WI38 (cell line): Measurements from ENCODE around the gene AKAP5.

Experiments used
- H3K4me3 ChIP-seq: 2 replicates; pipeline ENCODE4 v1.5.1; 2011; ENCODE audit warnings: low read depth, mild to moderate bottlenecking, control low read depth, low read length
- TF ChIP-seq, protein P1 (sequence below): IDR thresholded peaks from 2 replicates; pipeline ENCODE4 v1.5.1; 2012; ENCODE audit warnings: low read depth, mild to moderate bottlenecking, control low read depth, low read length

The AKAP5 gene, protein sequence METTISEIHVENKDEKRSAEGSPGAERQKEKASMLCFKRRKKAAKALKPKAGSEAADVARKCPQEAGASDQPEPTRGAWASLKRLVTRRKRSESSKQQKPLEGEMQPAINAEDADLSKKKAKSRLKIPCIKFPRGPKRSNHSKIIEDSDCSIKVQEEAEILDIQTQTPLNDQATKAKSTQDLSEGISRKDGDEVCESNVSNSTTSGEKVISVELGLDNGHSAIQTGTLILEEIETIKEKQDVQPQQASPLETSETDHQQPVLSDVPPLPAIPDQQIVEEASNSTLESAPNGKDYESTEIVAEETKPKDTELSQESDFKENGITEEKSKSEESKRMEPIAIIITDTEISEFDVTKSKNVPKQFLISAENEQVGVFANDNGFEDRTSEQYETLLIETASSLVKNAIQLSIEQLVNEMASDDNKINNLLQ

DNA sequence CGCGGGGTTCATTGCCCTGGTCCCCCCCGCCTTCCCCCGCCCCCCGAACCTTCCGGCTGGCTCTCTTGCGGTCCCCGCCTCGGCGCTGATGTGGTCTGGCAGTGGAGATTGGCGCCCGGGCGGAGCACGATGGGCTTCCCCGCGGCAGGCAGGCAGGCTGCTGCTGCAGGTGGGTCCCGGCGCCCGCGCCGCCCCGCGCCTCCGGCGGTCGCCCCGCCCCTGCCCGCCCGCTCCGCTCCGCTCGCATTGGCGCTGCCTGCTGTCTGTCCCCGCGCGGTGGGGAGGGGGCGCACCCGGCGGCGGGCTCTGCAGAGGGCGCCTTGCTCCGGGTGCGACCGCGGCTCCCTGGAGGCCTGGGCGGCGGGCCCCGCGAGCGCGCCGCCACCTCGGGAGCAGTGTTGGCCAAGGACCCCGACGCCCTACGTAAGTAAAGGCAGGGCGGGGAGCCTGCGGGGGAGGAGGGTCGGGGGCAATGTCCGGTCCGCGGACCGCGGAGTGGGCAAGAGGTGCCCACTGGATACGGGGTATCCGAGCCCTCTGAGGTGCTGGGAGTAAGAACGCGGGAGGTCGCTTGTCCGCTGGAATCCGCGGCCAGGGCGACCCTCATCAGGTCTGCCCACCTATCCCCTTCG, at the start of gene AKAP5:
Gene AKAP5, plus strand, starts transcription at position 309 of the 632 bp plus-strand sequence. CDS start 2,896 bp downstream, outside the sequence.
- TF ChIP-seq, protein P1, sequence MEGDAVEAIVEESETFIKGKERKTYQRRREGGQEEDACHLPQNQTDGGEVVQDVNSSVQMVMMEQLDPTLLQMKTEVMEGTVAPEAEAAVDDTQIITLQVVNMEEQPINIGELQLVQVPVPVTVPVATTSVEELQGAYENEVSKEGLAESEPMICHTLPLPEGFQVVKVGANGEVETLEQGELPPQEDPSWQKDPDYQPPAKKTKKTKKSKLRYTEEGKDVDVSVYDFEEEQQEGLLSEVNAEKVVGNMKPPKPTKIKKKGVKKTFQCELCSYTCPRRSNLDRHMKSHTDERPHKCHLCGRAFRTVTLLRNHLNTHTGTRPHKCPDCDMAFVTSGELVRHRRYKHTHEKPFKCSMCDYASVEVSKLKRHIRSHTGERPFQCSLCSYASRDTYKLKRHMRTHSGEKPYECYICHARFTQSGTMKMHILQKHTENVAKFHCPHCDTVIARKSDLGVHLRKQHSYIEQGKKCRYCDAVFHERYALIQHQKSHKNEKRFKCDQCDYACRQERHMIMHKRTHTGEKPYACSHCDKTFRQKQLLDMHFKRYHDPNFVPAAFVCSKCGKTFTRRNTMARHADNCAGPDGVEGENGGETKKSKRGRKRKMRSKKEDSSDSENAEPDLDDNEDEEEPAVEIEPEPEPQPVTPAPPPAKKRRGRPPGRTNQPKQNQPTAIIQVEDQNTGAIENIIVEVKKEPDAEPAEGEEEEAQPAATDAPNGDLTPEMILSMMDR = no peak
- peak within 1 kb of the TSS; percentile 66 for H3K4me3 ChIP-seq

DNA sequence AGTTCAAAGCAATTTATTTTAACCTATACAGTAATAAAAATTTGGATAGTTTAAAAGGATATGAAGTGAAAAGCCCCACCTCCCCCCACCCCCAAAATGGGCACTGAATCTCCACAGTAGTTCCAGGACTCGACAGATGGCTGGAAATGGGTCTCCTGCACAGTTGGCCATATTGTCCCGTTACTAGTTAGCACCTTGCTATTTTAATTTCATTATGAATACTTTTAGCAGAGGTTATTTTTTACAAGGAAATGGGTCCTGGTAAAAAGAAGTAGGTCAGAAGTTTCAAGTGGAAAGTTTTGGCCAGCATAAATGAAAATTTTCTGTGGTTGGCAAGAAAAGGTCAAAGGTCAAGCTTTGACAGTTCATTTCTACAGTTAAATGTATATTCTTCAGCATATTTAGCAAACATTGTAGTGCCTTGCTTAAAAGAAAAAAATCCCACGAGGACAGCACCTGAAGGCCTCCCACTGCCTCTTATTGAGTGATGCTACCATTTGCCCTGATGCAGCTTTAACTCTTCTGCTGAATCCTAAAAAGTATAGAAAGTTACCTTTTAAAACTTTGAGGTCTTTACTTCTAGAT, 48.9 kb upstream of the AKAP5 start:
- TF ChIP-seq, protein P1 = no peak
- H3K4me3 ChIP-seq = no peak overlapping the region

DNA sequence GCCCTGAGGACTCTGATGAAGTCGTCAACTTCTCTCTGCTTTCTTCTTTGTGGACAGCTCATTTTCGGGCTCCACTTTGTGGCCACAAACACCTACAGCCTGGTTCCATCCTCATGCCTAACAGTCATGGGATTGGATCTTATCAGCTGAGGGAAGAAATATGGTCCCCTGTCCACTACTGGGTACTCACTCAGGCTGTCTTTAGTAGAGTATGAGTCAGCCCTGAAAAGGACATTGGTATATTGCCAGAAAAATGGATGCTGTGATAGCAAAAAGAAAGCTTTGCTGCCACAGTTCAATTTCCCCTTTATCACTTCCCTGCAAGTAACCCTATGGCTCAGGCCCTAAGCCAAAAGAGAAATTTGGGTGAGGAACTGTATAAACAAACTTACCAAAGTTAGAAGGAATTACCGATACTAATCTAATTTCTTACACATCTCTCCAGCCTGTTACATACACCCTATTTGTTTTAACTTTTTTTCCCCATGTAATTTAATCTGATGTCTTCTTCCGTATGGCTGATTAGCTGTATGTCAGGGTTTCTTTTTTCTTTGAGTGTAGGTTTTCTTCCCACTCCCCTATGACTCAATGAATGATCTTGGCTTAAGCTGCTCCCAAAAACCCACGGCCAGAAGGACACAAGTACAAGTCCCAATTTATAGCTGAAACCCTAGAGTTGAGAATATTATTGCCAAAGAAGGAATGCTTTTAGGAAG, 48.1 kb upstream of the AKAP5 start:
- no peak overlapping the region for H3K4me3 ChIP-seq
- TF ChIP-seq, protein P1 = no peak

DNA sequence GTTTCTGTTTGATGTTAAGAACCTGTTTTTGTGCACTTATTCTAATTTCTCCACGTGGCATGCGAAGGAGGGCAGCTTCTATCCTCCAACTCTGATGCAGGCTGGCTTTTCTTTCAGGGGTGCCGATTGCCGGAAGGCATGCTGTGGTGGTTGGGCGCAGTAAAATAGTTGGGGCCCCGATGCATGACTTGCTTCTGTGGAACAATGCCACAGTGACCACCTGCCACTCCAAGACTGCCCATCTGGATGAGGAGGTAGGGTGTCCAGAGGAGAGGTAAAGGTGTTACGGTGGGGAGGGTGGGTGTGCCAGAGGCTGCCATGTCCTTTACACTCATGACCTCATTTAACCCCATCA, 47.6 kb upstream of the AKAP5 start:
- H3K4me3 ChIP-seq = no peak overlapping the region
- TF ChIP-seq, protein P1 = no peak

DNA sequence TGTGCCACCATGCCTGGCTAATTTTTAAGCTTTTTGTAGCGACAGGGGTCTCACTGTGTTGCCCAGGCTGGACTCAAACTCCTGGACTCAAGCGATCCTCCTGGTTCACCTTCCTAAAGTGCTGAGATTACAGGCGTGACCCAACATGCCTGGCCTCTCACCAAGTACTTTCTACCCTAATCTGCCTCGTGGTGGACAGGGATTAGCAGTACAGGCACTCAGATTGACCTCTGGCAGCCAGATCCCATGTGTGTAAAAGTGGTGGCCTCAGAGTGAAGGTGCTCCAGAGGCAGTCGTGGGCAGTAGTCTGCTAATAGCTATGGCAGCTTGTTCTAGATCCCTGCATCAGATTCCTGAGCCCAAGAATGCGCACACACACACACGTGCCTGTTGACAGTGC, 46.3 kb upstream of the AKAP5 start:
- no peak overlapping the region for H3K4me3 ChIP-seq
- TF ChIP-seq, protein P1 = no peak

DNA sequence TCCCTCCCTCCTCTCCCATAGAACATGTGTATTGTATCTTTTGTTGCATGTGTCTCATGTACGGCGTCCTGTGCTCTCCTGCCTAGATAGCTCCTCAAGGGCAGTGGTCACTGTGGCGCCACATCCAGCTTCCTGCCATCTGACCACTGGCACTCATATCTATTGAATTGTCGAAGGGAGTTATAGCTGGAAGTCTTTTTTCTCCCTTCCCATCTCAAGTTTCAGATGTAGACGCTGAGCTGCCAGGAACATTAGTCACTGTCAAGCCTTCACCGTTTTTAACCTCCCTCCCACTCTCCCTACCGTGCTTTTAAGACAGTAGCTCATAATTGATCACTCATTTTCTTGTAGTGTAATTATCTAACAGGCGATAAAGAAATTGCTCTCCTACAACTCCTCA, 44.1 kb upstream of the AKAP5 start:
- TF ChIP-seq, protein P1 = no peak
- no peak overlapping the region for H3K4me3 ChIP-seq

DNA sequence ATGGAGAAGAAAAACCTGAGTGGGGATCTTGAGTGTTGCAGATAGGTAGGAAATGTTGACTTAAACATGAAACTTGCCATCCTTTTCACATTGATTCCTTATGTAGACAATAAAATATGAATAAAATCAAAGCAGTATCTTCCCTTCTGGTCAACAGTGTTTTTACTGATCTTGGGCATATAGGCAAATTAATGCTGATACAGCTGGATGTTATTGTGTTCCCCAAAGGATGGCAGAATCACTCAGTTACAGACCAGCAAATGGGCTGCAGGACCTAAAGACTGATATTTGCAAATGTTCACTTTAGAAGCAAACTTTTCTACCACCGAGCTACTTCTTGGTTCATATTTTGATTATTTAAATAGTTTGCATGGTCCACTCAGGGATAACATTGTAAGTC, 43.3 kb upstream of the AKAP5 start:
- TF ChIP-seq, protein P1 = no peak
- no peak overlapping the region for H3K4me3 ChIP-seq
